ENCODE results near the gene DGKB. TPM values are rescaled to one million over a fixed set of nuclear protein-coding genes. Genes with fewer than 3 reads are reported as not detected.

DGKB gene
- total RNA-seq, 1 donor from 2014 or later, result 0.30 TPM

GRCh38 chr7:14497390-14497789 is 405.2 kb downstream of the DGKB start:
- intact Hi-C loops (cut with micrococcal nuclease), result no loop called here
- H3K27me3 ChIP-seq (ENCODE audit: low read depth), result no peaks in the 10 kb centered on the region
- no peak for DNase-seq
- no peak for TF ChIP-seq CTCF (IDR thresholded peaks at IDR 0.05; ENCODE audit: borderline replicate concordance)
- no peaks in the 10 kb centered on the region for H3K4me1 ChIP-seq
- H3K27ac ChIP-seq (replicated peaks), result no peak overlapping the region
- peaks cover 16% of the 10 kb centered on the region for H3K9me3 ChIP-seq (replicated peaks)
- no peak overlapping the region for H3K4me3 ChIP-seq
- H3K36me3 ChIP-seq, result no peaks in the 10 kb centered on the region

- no peak overlapping the region for H3K27ac ChIP-seq (replicated peaks)
- intact Hi-C loops (cut with micrococcal nuclease), result no loop called here
- no peaks in the 10 kb centered on the region for H3K27me3 ChIP-seq (ENCODE audit: low read depth)
- H3K4me3 ChIP-seq, result no peak overlapping the region
- TF ChIP-seq CTCF (IDR thresholded peaks at IDR 0.05; ENCODE audit: borderline replicate concordance), result no peak
- H3K4me1 ChIP-seq, result no peaks in the 10 kb centered on the region
- H3K36me3 ChIP-seq, result no peaks in the 10 kb centered on the region
- peaks cover 2% of the 10 kb centered on the region for H3K9me3 ChIP-seq (replicated peaks)
- DNase-seq, result no peak
Observed at GRCh38 chr7:14495633-14496032, 406.9 kb downstream of the DGKB start.

- no peaks in the 10 kb centered on the region for H3K9me3 ChIP-seq (replicated peaks)
- intact Hi-C loops (cut with micrococcal nuclease), result no loop called here
- H3K36me3 ChIP-seq, result no peaks in the 10 kb centered on the region
- H3K4me3 ChIP-seq, result no peak overlapping the region
- no peaks in the 10 kb centered on the region for H3K4me1 ChIP-seq
- H3K27me3 ChIP-seq (ENCODE audit: low read depth), result no peaks in the 10 kb centered on the region
- no peak overlapping the region for H3K27ac ChIP-seq (replicated peaks)
- no peak for DNase-seq
- TF ChIP-seq CTCF (IDR thresholded peaks at IDR 0.05; ENCODE audit: borderline replicate concordance), result no peak
Observed at GRCh38 chr7:14487701-14488395, 414.7 kb downstream of the DGKB start.

- DNase-seq, result no peak
- Histone ChIP-seq H3K4me1 (no peaks in the 10 kb centered on the region), H3K36me3 (no peaks in the 10 kb centered on the region), H3K9me3 (replicated peaks) (no peaks in the 10 kb centered on the region), H3K4me3 (no peak overlapping the region), H3K27ac (replicated peaks) (no peak overlapping the region), H3K27me3 (ENCODE audit: low read depth) (no peaks in the 10 kb centered on the region)
- no peak for TF ChIP-seq CTCF (IDR thresholded peaks at IDR 0.05; ENCODE audit: borderline replicate concordance)
- intact Hi-C loops (cut with micrococcal nuclease), result no loop called here
Observed at GRCh38 chr7:14483663-14484062, 418.9 kb downstream of the DGKB start.

GRCh38 chr7:14480281-14480680 is 422.3 kb downstream of the DGKB start:
- Histone ChIP-seq H3K36me3 (no peaks in the 10 kb centered on the region), H3K27ac (replicated peaks) (no peak overlapping the region), H3K4me3 (no peak overlapping the region), H3K27me3 (ENCODE audit: low read depth) (no peaks in the 10 kb centered on the region), H3K4me1 (no peaks in the 10 kb centered on the region), H3K9me3 (replicated peaks) (no peaks in the 10 kb centered on the region)
- no peak for DNase-seq
- intact Hi-C loops (cut with micrococcal nuclease), result no loop called here
- TF ChIP-seq CTCF (IDR thresholded peaks at IDR 0.05; ENCODE audit: borderline replicate concordance), result no peak

Data from left ventricle myocardium inferior (tissue), 1 donor.